Mammary epithelial cell (primary cell): Measurements from ENCODE around the gene MAP3K1.

ENCODE experiments used
- EZH2 ChIP-seq: IDR thresholded peaks from 2 replicates; pipeline ENCODE4 v1.6.1; 2012; ENCODE audit warnings: low read length, inconsistent platforms, borderline replicate concordance
- TF ChIP-seq, protein P1 (sequence below), 2 donors: IDR thresholded peaks in 1 of 2; conservative IDR thresholded peaks in 1 of 2; 2 replicates each; pipeline ENCODE4 v1.5.1; 2011 to 2012; ENCODE audit warnings: inconsistent platforms in 2 of 2, low read length in 2 of 2, mild to moderate bottlenecking in 2 of 2, control low read depth in 1 of 2, low read depth in 1 of 2; ENCODE audit not compliant: insufficient read depth in 1 of 2; ENCODE audit errors: extremely low read depth in 1 of 2

DNA sequence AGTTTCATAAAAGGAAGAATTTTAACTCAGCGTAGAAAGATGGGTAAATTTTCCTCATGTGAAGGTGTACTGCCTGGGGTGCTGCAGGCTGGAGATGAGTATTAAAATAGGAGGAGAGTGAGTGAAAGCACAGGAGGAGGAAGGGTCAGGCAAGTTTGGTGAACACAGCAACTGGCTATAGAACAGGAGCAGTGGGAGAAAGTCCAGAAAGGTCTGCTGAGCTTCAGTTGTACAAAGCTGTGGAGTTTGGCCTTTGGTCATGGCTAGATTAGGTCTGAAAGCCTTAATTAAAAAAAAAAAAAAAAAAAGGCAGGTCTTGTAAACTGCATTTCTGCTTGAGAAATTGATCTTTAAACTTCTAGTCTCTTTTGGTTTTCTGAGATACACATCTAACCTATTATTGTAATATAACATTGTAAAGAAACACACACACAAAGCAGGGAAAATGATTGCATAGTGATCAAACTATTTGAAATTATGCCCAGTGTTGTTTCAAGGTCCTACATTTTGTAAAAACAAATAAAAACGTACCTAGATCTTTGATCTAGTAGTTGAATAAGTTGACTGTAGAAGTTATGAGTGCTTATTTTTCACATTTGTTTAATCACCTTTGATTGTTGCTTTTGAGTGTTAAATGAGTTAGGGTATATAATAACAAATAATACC lies 43.6 kb downstream of the MAP3K1 start:
- TF ChIP-seq, protein P1, sequence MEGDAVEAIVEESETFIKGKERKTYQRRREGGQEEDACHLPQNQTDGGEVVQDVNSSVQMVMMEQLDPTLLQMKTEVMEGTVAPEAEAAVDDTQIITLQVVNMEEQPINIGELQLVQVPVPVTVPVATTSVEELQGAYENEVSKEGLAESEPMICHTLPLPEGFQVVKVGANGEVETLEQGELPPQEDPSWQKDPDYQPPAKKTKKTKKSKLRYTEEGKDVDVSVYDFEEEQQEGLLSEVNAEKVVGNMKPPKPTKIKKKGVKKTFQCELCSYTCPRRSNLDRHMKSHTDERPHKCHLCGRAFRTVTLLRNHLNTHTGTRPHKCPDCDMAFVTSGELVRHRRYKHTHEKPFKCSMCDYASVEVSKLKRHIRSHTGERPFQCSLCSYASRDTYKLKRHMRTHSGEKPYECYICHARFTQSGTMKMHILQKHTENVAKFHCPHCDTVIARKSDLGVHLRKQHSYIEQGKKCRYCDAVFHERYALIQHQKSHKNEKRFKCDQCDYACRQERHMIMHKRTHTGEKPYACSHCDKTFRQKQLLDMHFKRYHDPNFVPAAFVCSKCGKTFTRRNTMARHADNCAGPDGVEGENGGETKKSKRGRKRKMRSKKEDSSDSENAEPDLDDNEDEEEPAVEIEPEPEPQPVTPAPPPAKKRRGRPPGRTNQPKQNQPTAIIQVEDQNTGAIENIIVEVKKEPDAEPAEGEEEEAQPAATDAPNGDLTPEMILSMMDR (conservative IDR thresholded peaks at IDR 0.05 in 1 of 2, IDR thresholded peaks at IDR 0.05 in 1 of 2; ENCODE audit: extremely low read depth in 1 of 2, insufficient read depth in 1 of 2, low read depth in 1 of 2, low read length in 2 of 2), result no peak
- no peak for TF ChIP-seq EZH2
